Mammary epithelial cell (primary cell): ENCODE measurements around the gene TAF7.

Source experiments
- EZH2 ChIP-seq: IDR thresholded peaks from 2 replicates; pipeline ENCODE4 v1.6.1; 2012; ENCODE audit warnings: low read length, inconsistent platforms, borderline replicate concordance
- TF ChIP-seq, protein P1 (sequence below), 2 donors: IDR thresholded peaks in 1 of 2; conservative IDR thresholded peaks in 1 of 2; 2 replicates each; pipeline ENCODE4 v1.5.1; 2011 to 2012; ENCODE audit warnings: inconsistent platforms in 2 of 2, low read length in 2 of 2, mild to moderate bottlenecking in 2 of 2, control low read depth in 1 of 2, low read depth in 1 of 2; ENCODE audit not compliant: insufficient read depth in 1 of 2; ENCODE audit errors: extremely low read depth in 1 of 2

DNA sequence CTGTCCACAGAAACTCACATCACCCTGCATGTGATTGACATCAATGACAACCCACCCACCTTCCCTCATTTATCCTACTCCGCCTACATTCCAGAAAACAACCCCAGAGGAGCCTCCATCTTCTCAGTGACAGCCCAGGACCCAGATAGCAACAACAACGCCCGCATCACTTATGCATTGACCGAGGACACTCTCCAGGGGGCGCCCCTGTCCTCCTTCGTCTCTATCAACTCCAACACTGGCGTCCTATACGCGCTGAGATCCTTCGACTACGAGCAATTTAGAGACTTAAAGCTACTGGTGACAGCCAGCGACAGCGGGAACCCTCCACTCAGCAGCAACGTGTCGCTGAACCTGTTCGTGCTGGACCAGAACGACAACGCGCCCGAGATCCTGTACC lies 24.7 kb upstream of the TAF7 start:
- TF ChIP-seq, protein P1, sequence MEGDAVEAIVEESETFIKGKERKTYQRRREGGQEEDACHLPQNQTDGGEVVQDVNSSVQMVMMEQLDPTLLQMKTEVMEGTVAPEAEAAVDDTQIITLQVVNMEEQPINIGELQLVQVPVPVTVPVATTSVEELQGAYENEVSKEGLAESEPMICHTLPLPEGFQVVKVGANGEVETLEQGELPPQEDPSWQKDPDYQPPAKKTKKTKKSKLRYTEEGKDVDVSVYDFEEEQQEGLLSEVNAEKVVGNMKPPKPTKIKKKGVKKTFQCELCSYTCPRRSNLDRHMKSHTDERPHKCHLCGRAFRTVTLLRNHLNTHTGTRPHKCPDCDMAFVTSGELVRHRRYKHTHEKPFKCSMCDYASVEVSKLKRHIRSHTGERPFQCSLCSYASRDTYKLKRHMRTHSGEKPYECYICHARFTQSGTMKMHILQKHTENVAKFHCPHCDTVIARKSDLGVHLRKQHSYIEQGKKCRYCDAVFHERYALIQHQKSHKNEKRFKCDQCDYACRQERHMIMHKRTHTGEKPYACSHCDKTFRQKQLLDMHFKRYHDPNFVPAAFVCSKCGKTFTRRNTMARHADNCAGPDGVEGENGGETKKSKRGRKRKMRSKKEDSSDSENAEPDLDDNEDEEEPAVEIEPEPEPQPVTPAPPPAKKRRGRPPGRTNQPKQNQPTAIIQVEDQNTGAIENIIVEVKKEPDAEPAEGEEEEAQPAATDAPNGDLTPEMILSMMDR (conservative IDR thresholded peaks at IDR 0.05 in 1 of 2, IDR thresholded peaks at IDR 0.05 in 1 of 2; ENCODE audit: extremely low read depth in 1 of 2, insufficient read depth in 1 of 2, low read depth in 1 of 2, low read length in 2 of 2): no peak
- TF ChIP-seq EZH2: no peak
